Lower leg skin (tissue), 3 donors: ENCODE measurements around the gene RNASE2.
"Not testable (repeated sequence)": the region's sequence is repeated elsewhere in the genome, so short reads cannot be mapped to it uniquely, and the experiment has no call there.

Experiments used
- CTCF ChIP-seq, 3 donors: fragments of 450-650 bp; IDR thresholded peaks; one replicate each; pipeline ENCODE4 v1.5.1; 2016; ENCODE audit warnings: antibody characterized with exemption in 3 of 3, mild to moderate bottlenecking in 3 of 3, moderate library complexity in 2 of 3
- POLR2A ChIP-seq, 2 donors: fragments of 450-650 bp; IDR thresholded peaks; one replicate each; pipeline ENCODE4 v1.6.1; 2016 to 2017; ENCODE audit warnings: antibody characterized with exemption in 2 of 2, mild to moderate bottlenecking in 1 of 2, moderate library complexity in 1 of 2

- TF ChIP-seq CTCF, POLR2A (IDR thresholded peaks at IDR 0.05): not testable (repeated sequence)
Measured at GRCh38 chr14:20923766-20924297, 31.5 kb upstream of the RNASE2 start.
